Neural cell (in vitro differentiated cells): ENCODE data around the gene CLPSL2.

Experiments
- CTCF ChIP-seq: fragments of 450-650 bp; IDR thresholded peaks from 2 replicates; pipeline ENCODE4 v1.5.1; 2014; ENCODE audit warnings: antibody characterized with exemption, mild to moderate bottlenecking, moderate library complexity; ENCODE audit not compliant: poor library complexity, severe bottlenecking
- EP300 ChIP-seq: fragments of 450-650 bp; conservative IDR thresholded peaks from 2 replicates; pipeline ENCODE4 v1.6.1; 2014; ENCODE audit warnings: antibody characterized with exemption, mild to moderate bottlenecking, moderate library complexity; ENCODE audit not compliant: poor library complexity, severe bottlenecking
- EZH2 ChIP-seq: fragments of 200-600, 300-800 bp; shearing (Covaris generic), sonication (generic); IDR thresholded peaks from 2 replicates; pipeline ENCODE4 v1.6.1; 2014; ENCODE audit warnings: antibody characterized with exemption, low read length, borderline replicate concordance, mild to moderate bottlenecking; ENCODE audit not compliant: insufficient read depth, poor library complexity, severe bottlenecking
- MXI1 ChIP-seq: fragments of 450-650 bp; conservative IDR thresholded peaks from 2 replicates; pipeline ENCODE4 v1.6.1; 2014; ENCODE audit warnings: antibody characterized with exemption, mild to moderate bottlenecking; ENCODE audit not compliant: poor library complexity, severe bottlenecking
- POLR2AphosphoS5 ChIP-seq: IDR thresholded peaks from 2 replicates; pipeline ENCODE4 v1.6.1; 2012
- REST ChIP-seq: IDR thresholded peaks from 2 replicates; pipeline ENCODE4 v1.6.1; 2012; ENCODE audit warnings: borderline replicate concordance
- SMC3 ChIP-seq: fragments of 450-650 bp; conservative IDR thresholded peaks from 2 replicates; pipeline ENCODE4 v1.6.1; 2014; ENCODE audit warnings: antibody characterized with exemption, mild to moderate bottlenecking, moderate library complexity; ENCODE audit not compliant: poor library complexity
- TAF1 ChIP-seq: IDR thresholded peaks from 2 replicates; pipeline ENCODE4 v1.6.1; 2012; ENCODE audit warnings: low read depth

- no peak for TF ChIP-seq EP300
- no peak for TF ChIP-seq CTCF
- TF ChIP-seq EZH2 = no peak
- no peak for TF ChIP-seq MXI1
- TF ChIP-seq TAF1 = no peak
- no peak for TF ChIP-seq REST
- TF ChIP-seq POLR2AphosphoS5 = no peak
- no peak for TF ChIP-seq SMC3
Observed at GRCh38 chr6:35728683-35729678, 47.4 kb upstream of the CLPSL2 start.
